Gastrocnemius medialis (tissue), 4 donors: ENCODE measurements around the gene LFNG. TPM values are rescaled to one million over a fixed set of nuclear protein-coding genes. Genes with fewer than 3 reads are reported as not detected.

ENCODE experiments used
- ATAC-seq, 2 donors: fragments of 150-250 bp; one replicate each; pipeline ENCODE4 v1.9.1; 2016
- DNase-seq, 2 donors: peaks; one replicate each; pipeline ENCODE4 v3.0.0-alpha.2; 2019
- H3K27ac ChIP-seq, 4 donors: fragments of 200-600 bp; sonication (generic); 1 replicate in 1 of 4; 2 replicates in 3 of 4; pipeline ENCODE4 v1.5.1; 2016 to 2018; ENCODE audit warnings: mild to moderate bottlenecking in 2 of 4, moderate library complexity in 1 of 4
- H3K27me3 ChIP-seq, 3 donors: fragments of 200-600 bp; sonication (generic) in 2 of 3; 1 replicate in 1 of 3; 2 replicates in 2 of 3; pipeline versions ENCODE4 v1.5.1 to v1.6.0; 2016 to 2019; ENCODE audit warnings: mild to moderate bottlenecking in 1 of 3, moderate library complexity in 1 of 3
- H3K36me3 ChIP-seq, 2 donors: fragments of 200-600 bp; sonication (generic) in 1 of 2; one replicate each; pipeline ENCODE4 v1.5.1; 2017 to 2018
- H3K4me1 ChIP-seq, 2 donors: fragments of 200-600 bp; sonication (generic) in 1 of 2; one replicate each; pipeline ENCODE4 v1.5.1; 2016 to 2017; ENCODE audit warnings: mild to moderate bottlenecking in 2 of 2
- H3K4me3 ChIP-seq, 4 donors: fragments of 200-600 bp; sonication (generic) in 3 of 4; 1 replicate in 1 of 4; 2 replicates in 3 of 4; pipeline ENCODE4 v1.5.1; 2016 to 2019; ENCODE audit warnings: mild to moderate bottlenecking in 2 of 4
- H3K9me3 ChIP-seq, 3 donors: fragments of 200-600 bp; sonication (generic) in 2 of 3; 1 replicate in 1 of 3; 2 replicates in 2 of 3; pipeline ENCODE4 v1.5.1; 2016 to 2019
- CTCF ChIP-seq, 5 experiments: fragments of 450-650 bp in 3 of 5; fragments of 200-600 bp in 2 of 5; sonication (generic) in 2 of 5; IDR thresholded peaks in 4 of 5; conservative IDR thresholded peaks in 1 of 5; 1 replicate in 4 of 5; 2 replicates in 1 of 5; pipeline ENCODE4 v1.5.1; 2016 to 2019; ENCODE audit warnings: antibody characterized with exemption in 5 of 5, mild to moderate bottlenecking in 3 of 5, moderate library complexity in 3 of 5
- POLR2A ChIP-seq, 2 donors: fragments of 450-650 bp; IDR thresholded peaks; one replicate each; pipeline ENCODE4 v1.6.1; 2017; ENCODE audit warnings: antibody characterized with exemption in 2 of 2, mild to moderate bottlenecking in 2 of 2, moderate library complexity in 2 of 2
- in situ Hi-C, 4 donors: fragments of 200-750 bp; cut with MboI; loops; one replicate each; pipeline versions ENCODE4 v1.15.0 to v1.8.0; 2017; ENCODE audit warnings: low sequenced_read_pairs in 4 of 4
- intact Hi-C: fragments of 100-400 bp; cut with DNase I; formaldehyde crosslinking; loops from one replicate; pipeline ENCODE4 v1.15.1; 2023; ENCODE audit warnings: low total_unique reads
- total RNA-seq, 4 donors: library from RNA; depleted of rRNA; stranded (reverse); fragments of >200 nt; gene quantifications; one replicate each; pipeline versions ENCODE4 v1.1.0 to v1.2.3, GENCODE V29; 2016

LFNG gene
- total RNA-seq, 4 donors from 2014 or later = 1.0 to 5.9 (median 1.7) TPM

- Histone ChIP-seq H3K4me3 (no peak overlapping the region), H3K4me1 (peaks cover 13 to 14% of the 10 kb centered on the region in 2 donors), H3K36me3 (no peaks in the 10 kb centered on the region), H3K27me3 (peaks cover 22 to 46% (median 37%) of the 10 kb centered on the region in 3 donors), H3K9me3 (no peaks in the 10 kb centered on the region), H3K27ac (no peak overlapping the region)
- DNase-seq (no peak), ATAC-seq (no peak)
- in situ Hi-C loops = loop anchor here in 2 of 4 donors (25.0 kb wide), 1 partner anchor 212 kb away; the partner anchor contains the start of gene AMZ1 (in 2 of the 2)
- intact Hi-C loops = loop anchor here (5.0 kb wide), 2 partner anchors 82 to 207 kb away; partner anchors contain the start of genes BRAT1 and IQCE
- TF ChIP-seq CTCF (IDR thresholded peaks at IDR 0.05 in 4 of 5, conservative IDR thresholded peaks at IDR 0.05 in 1 of 5) = no peak
- no peak for TF ChIP-seq POLR2A (IDR thresholded peaks at IDR 0.05)
These were observed 44.5 kb upstream of the LFNG start for GRCh38 chr7:2474813-2475677.

- no peak for DNase-seq
- Histone ChIP-seq H3K9me3 (no peaks in the 10 kb centered on the region), H3K4me3 (no peak overlapping the region), H3K36me3 (no peaks in the 10 kb centered on the region), H3K4me1 (peaks cover 13 to 14% of the 10 kb centered on the region in 2 donors), H3K27ac (no peak overlapping the region), H3K27me3 (peaks cover 28 to 46% (median 37%) of the 10 kb centered on the region in 3 donors)
- in situ Hi-C loops (no loop called here), intact Hi-C loops (loop anchor here (5.0 kb wide), 2 partner anchors 82 to 207 kb away; partner anchors contain the start of genes BRAT1 and IQCE)
- no peak for ATAC-seq
- TF ChIP-seq CTCF (IDR thresholded peaks at IDR 0.05 in 4 of 5, conservative IDR thresholded peaks at IDR 0.05 in 1 of 5) = no peak
- TF ChIP-seq POLR2A (IDR thresholded peaks at IDR 0.05) = no peak
These were observed 43.9 kb upstream of the LFNG start for GRCh38 chr7:2475678-2476015.

DNA sequence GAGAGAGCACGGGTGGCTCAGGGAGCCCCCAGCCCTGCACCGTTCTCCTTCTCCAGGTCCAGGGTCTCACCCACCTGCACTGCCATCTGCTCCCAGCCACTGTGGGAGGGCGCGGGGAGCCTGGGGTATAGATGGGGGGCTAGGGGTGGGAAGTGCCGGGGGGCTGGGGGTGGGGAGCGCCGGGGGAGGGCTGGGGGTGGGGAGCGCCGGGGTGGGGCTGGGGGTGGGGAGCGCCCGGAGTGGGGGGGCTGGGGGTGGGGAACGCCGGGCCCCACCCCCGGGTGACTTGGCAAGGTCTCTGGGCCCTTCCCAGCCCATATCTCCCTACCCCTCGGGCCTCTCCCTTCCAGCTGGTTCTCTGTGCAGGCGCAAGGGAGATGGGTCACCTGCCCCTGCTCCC, 43.3 kb upstream of the LFNG start, which contains the start of gene GRIFIN:
Gene GRIFIN (minus strand): TSS at position 101 of the 400 bp plus-strand sequence. CDS start 15 bp downstream, at position 86.
- intact Hi-C loops = loop anchor here (5.0 kb wide), 2 partner anchors 81 to 206 kb away; partner anchors contain the start of genes BRAT1 and IQCE
- in situ Hi-C loops = no loop called here
- Histone ChIP-seq H3K36me3 (no peaks in the 10 kb centered on the region), H3K27ac (no peak within 1 kb of the TSS), H3K27me3 (peaks cover 34 to 50% (median 35%) of the 10 kb centered on the region in 3 donors), H3K4me1 (peaks cover 13 to 14% of the 10 kb centered on the region in 2 donors), H3K9me3 (no peaks in the 10 kb centered on the region), H3K4me3 (no peak within 1 kb of the TSS)
- DNase-seq (no peak), ATAC-seq (no peak)
- TF ChIP-seq POLR2A (IDR thresholded peaks at IDR 0.05) (no peak), CTCF (IDR thresholded peaks at IDR 0.05 in 4 of 5, conservative IDR thresholded peaks at IDR 0.05 in 1 of 5) (no peak)

GRCh38 chr7:2476776-2477446, 42.7 kb upstream of the LFNG start:
- in situ Hi-C loops = no loop called here
- Histone ChIP-seq H3K4me1 (peaks cover 13 to 14% of the 10 kb centered on the region in 2 donors), H3K27me3 (peaks cover 32 to 53% (median 33%) of the 10 kb centered on the region in 3 donors), H3K36me3 (no peaks in the 10 kb centered on the region), H3K27ac (no peak overlapping the region), H3K4me3 (no peak overlapping the region), H3K9me3 (no peaks in the 10 kb centered on the region)
- DNase-seq = no peak
- TF ChIP-seq CTCF (IDR thresholded peaks at IDR 0.05 in 4 of 5, conservative IDR thresholded peaks at IDR 0.05 in 1 of 5) (no peak), POLR2A (IDR thresholded peaks at IDR 0.05) (no peak)
- intact Hi-C loops = loop anchor here (5.0 kb wide), 2 partner anchors 80 to 205 kb away; partner anchors contain the start of genes BRAT1 and IQCE
- no peak for ATAC-seq
